ENCODE results near the gene VPS8.

- no peak for TF ChIP-seq ZNF324 (tag by site-specific recombination; IDR thresholded peaks at IDR 0.05)
- TF ChIP-seq ZNF221 (tag by site-specific recombination; IDR thresholded peaks at IDR 0.05; ENCODE audit: borderline replicate concordance) = no peak
Observed at GRCh38 chr3:184896336-184896735, 84.4 kb downstream of the VPS8 start.

Measured in HEK293 (cell line).